Measurements from ENCODE around the gene RHBG.
A peak's percentile ranks its signal among the peaks of the same experiment; 100 is the strongest.

The RHBG gene

GRCh38 chr1:156414461-156415064 lies 45.6 kb downstream of the RHBG start:
- H3K4me3 ChIP-seq = no peak overlapping the region
- no peak for DNase-seq (ENCODE audit: low spot score)
- no peak for TF ChIP-seq CTCF (IDR thresholded peaks at IDR 0.05)
- no peak overlapping the region for H3K27ac ChIP-seq

GRCh38 chr1:156416993-156417392 lies 48.0 kb downstream of the RHBG start:
- DNase-seq (ENCODE audit: low spot score) = no peak
- H3K4me3 ChIP-seq = no peak overlapping the region
- TF ChIP-seq CTCF (IDR thresholded peaks at IDR 0.05) = no peak
- H3K27ac ChIP-seq = no peak overlapping the region

GRCh38 chr1:156417401-156418020 lies 48.5 kb downstream of the RHBG start:
- no peak for DNase-seq (ENCODE audit: low spot score)
- H3K27ac ChIP-seq = no peak overlapping the region
- no peak overlapping the region for H3K4me3 ChIP-seq
- TF ChIP-seq CTCF (IDR thresholded peaks at IDR 0.05) = no peak

GRCh38 chr1:156418416-156419070 lies 49.5 kb downstream of the RHBG start:
- DNase-seq (ENCODE audit: low spot score) = no peak
- H3K27ac ChIP-seq = no peak overlapping the region
- TF ChIP-seq CTCF (IDR thresholded peaks at IDR 0.05) = no peak
- H3K4me3 ChIP-seq = no peak overlapping the region

GRCh38 chr1:156419854-156420204 lies 50.8 kb downstream of the RHBG start:
- peak overlapping the region; percentile 65 for H3K4me3 ChIP-seq
- no peak for TF ChIP-seq CTCF (IDR thresholded peaks at IDR 0.05)

GRCh38 chr1:156420205-156421061 lies 51.4 kb downstream of the RHBG start:
- DNase-seq (ENCODE audit: low spot score) = no peak
- H3K27ac ChIP-seq = no peak overlapping the region
- H3K4me3 ChIP-seq = peak overlapping the region; percentile 65
- no peak for TF ChIP-seq CTCF (IDR thresholded peaks at IDR 0.05)

More at GRCh38 chr1:156419854-156420204, 50.8 kb downstream of the RHBG start:
- DNase-seq (ENCODE audit: low spot score) = no peak
- no peak overlapping the region for H3K27ac ChIP-seq

All from coronary artery (tissue), 2 donors.